Uterus (tissue), 4 donors: Measurements from ENCODE around the gene PGC. TPM values are rescaled to one million over a fixed set of nuclear protein-coding genes. Genes with fewer than 3 reads are reported as not detected.
"Not testable (repeated sequence)": the region's sequence is repeated elsewhere in the genome, so short reads cannot be mapped to it uniquely, and the experiment has no call there.

Source experiments
- DNase-seq, 2 donors: peaks; one replicate each; pipeline ENCODE4 v3.0.0-alpha.2; 2019 to 2020
- H3K27ac ChIP-seq, 2 donors: fragments of 200-600 bp; sonication (generic); 1 replicate in 1 of 2; 2 replicates in 1 of 2; pipeline ENCODE4 v1.5.1; 2016 to 2018
- H3K27me3 ChIP-seq, 2 donors: fragments of 200-600 bp; sonication (generic); one replicate each; pipeline ENCODE4 v1.5.1; 2018 to 2019; ENCODE audit warnings: control low read depth in 1 of 2
- H3K36me3 ChIP-seq, 2 donors: fragments of 200-600 bp; sonication (generic); one replicate each; pipeline ENCODE4 v1.5.1; 2019; ENCODE audit warnings: control low read depth in 1 of 2
- H3K4me1 ChIP-seq, 2 donors: fragments of 200-600 bp; sonication (generic); one replicate each; pipeline ENCODE4 v1.5.1; 2018 to 2019; ENCODE audit warnings: control low read depth in 1 of 2
- H3K4me3 ChIP-seq, 2 donors: fragments of 200-600 bp; sonication (generic); 1 replicate in 1 of 2; 2 replicates in 1 of 2; pipeline ENCODE4 v1.5.1; 2018 to 2019; ENCODE audit warnings: mild to moderate bottlenecking in 1 of 2
- H3K9me3 ChIP-seq, 2 donors: fragments of 200-600 bp; sonication (generic); one replicate each; pipeline ENCODE4 v1.5.1; 2019; ENCODE audit warnings: control low read depth in 1 of 2
- CTCF ChIP-seq, 4 experiments: fragments of 200-600 bp in 2 of 4; fragments of 450-650 bp in 2 of 4; sonication (generic) in 2 of 4; IDR thresholded peaks; one replicate each; pipeline ENCODE4 v1.5.1; 2016 to 2019; ENCODE audit warnings: antibody characterized with exemption in 4 of 4, mild to moderate bottlenecking in 2 of 4, moderate library complexity in 1 of 4
- POLR2A ChIP-seq, 2 donors: fragments of 450-650 bp; IDR thresholded peaks; one replicate each; pipeline ENCODE4 v1.6.1; 2016; ENCODE audit warnings: antibody characterized with exemption in 2 of 2, mild to moderate bottlenecking in 1 of 2, moderate library complexity in 1 of 2
- intact Hi-C: fragments of 100-400 bp; cut with DNase I; formaldehyde crosslinking; loops from one replicate; pipeline ENCODE4 v1.15.1; 2023; ENCODE audit warnings: low total_unique reads
- total RNA-seq, 4 donors: library from RNA; depleted of rRNA in 3 of 4; stranded (reverse); fragments of >200 nt in 3 of 4; gene quantifications; one replicate each; pipeline versions ENCODE4 v1.1.0 to v1.2.4, GENCODE V29; 2014 to 2023
- donor health status: DM: yes; HTN: yes; CAD: no.

The PGC gene
- total RNA-seq, 4 donors from 2014 or later = 0.91 to 2.1 TPM; not detected in 2

- Histone ChIP-seq H3K9me3 (no peaks in the 10 kb centered on the region), H3K27ac (no peak overlapping the region), H3K4me3 (no peak overlapping the region), H3K36me3 (no peaks in the 10 kb centered on the region), H3K27me3 (no peaks in the 10 kb centered on the region), H3K4me1 (no peaks in the 10 kb centered on the region)
- DNase-seq = no peak
- TF ChIP-seq POLR2A (IDR thresholded peaks at IDR 0.05) = no peak
- TF ChIP-seq CTCF (IDR thresholded peaks at IDR 0.05) = no peak
- intact Hi-C loops = no loop called here
Observed at GRCh38 chr6:41770381-41771057, 23.3 kb upstream of the PGC start.

GRCh38 chr6:41769376-41769775, 22.2 kb upstream of the PGC start:
- Histone ChIP-seq H3K9me3 (no peaks in the 10 kb centered on the region), H3K27me3 (no peaks in the 10 kb centered on the region), H3K27ac (no peak overlapping the region), H3K4me3 (no peak overlapping the region), H3K4me1 (no peaks in the 10 kb centered on the region), H3K36me3 (no peaks in the 10 kb centered on the region)
- intact Hi-C loops = no loop called here
- DNase-seq = no peak
- TF ChIP-seq CTCF (IDR thresholded peaks at IDR 0.05) (no peak), POLR2A (IDR thresholded peaks at IDR 0.05) (no peak)

GRCh38 chr6:41768545-41769308, 21.5 kb upstream of the PGC start:
- no peaks in the 10 kb centered on the region for H3K27me3 ChIP-seq
- no peak overlapping the region for H3K27ac ChIP-seq
- H3K9me3 ChIP-seq = no peaks in the 10 kb centered on the region
- H3K4me1 ChIP-seq = no peaks in the 10 kb centered on the region
- no peak overlapping the region for H3K4me3 ChIP-seq
- TF ChIP-seq POLR2A (IDR thresholded peaks at IDR 0.05) (no peak), CTCF (IDR thresholded peaks at IDR 0.05) (no peak)
- DNase-seq = no peak
- H3K36me3 ChIP-seq = no peaks in the 10 kb centered on the region
- intact Hi-C loops = no loop called here

- intact Hi-C loops = no loop called here
- no peak overlapping the region for H3K4me3 ChIP-seq
- TF ChIP-seq POLR2A (IDR thresholded peaks at IDR 0.05) (no peak), CTCF (IDR thresholded peaks at IDR 0.05) (no peak)
- no peaks in the 10 kb centered on the region for H3K9me3 ChIP-seq
- no peaks in the 10 kb centered on the region for H3K36me3 ChIP-seq
- no peaks in the 10 kb centered on the region for H3K4me1 ChIP-seq
- peak; percentile 43 to 65 for DNase-seq
- H3K27ac ChIP-seq = peak overlapping the region; percentile 29 to 56
- H3K27me3 ChIP-seq = no peaks in the 10 kb centered on the region
Observed at GRCh38 chr6:41767112-41767833, 20.1 kb upstream of the PGC start.

GRCh38 chr6:41766043-41766664, 19.0 kb upstream of the PGC start:
- H3K9me3 ChIP-seq, H3K4me3 ChIP-seq, H3K36me3 ChIP-seq, H3K27ac ChIP-seq, intact Hi-C loops, H3K27me3 ChIP-seq, DNase-seq, H3K4me1 ChIP-seq: not testable (repeated sequence)
